ENCODE measurements around the gene SNRPE. TPM values are rescaled to one million over a fixed set of nuclear protein-coding genes. Genes with fewer than 3 reads are reported as not detected.

The SNRPE gene
- total RNA-seq, 1 donor from 2014 or later = 76.4 TPM

DNA sequence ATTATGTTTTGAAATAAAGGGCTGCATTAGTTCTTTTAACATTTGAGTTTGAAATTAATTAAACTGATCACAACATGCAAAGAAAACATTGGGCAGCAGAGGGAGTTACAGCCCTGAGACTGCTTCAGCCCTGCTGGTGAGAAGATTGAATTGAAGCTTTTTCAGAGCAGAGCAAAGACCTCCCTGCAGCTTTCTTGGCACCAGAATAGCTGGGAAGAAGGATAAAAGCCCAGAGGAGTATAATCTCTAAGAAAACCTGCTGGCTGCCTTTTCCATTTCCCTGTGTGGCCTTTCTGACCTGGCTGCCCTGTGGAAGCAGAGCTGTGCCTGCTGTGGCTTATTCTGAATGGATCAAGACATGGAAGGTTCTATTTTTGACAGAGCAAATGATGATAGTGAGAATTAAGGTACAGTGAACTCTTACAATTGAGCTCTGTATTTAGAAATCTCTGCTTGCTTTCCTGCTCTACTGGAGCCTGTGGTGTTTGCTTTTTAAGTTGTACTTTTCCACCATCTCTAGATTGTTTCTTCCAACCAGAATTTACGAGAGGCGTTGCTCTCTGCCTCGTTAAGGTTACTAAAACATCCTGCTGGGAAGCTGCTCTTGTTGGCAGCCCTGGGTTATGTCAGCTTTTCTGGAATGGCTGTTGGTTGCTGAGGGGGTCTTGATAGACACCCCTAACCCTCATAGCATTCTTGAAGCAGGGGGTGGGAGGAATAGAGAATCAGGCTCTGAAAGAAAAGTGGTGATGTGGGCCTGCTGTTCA lies 9.9 kb downstream of the SNRPE start:
- no peak for DNase-seq (ENCODE audit: low spot score)
- intact Hi-C loops (cut with DNase I) = no loop called here

DNA sequence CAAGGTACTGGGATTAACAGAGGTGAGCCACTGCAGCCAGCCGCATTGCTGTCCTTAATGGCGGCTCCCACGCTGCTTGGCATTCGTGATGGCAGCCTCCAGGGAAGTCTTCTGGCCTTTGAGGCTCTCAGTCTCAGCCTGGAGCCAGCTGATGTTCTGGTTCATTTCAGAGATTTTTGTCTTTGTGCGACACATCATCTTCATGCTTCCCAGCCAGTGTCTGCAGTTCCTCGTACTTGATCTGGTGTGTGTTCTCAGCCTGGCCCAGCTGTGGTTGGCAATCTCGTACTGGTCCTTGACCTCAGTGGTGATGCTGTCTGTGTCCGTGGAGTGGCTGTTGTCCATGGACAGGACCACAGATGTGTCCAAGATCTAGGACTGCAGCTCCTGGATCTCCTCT lies 11.7 kb downstream of the SNRPE start:
- no peak for DNase-seq (ENCODE audit: low spot score)
- ATAC-seq = no peak
- intact Hi-C loops (cut with DNase I) = loop anchor here (2.0 kb wide), 1 partner anchor 252 kb away; no protein-coding TSS in a partner anchor

More for the DNA sequence above, 9.9 kb downstream of the SNRPE start:
- ATAC-seq = peak; percentile 96

DNA sequence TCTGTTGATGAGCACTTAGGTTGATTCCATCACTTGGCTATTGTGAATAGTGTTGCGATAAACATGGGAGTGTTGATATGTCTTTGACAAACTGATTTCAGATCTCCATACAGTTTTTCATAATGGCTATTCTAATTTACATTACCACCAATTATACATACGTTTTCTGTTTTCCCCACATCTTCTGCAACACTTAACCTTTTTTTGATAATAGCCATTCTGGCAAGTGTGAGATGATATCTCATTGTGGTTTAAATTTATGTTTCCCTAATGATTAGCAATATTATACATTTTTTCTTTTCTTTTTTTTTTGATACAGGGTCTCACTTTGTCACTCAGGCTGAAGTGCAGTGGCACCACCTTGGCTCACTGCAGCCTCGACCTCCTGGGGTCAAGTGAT lies 17.0 kb downstream of the SNRPE start:
- no peak for DNase-seq (ENCODE audit: low spot score)
- intact Hi-C loops (cut with DNase I) = no loop called here
- ATAC-seq = no peak

DNA sequence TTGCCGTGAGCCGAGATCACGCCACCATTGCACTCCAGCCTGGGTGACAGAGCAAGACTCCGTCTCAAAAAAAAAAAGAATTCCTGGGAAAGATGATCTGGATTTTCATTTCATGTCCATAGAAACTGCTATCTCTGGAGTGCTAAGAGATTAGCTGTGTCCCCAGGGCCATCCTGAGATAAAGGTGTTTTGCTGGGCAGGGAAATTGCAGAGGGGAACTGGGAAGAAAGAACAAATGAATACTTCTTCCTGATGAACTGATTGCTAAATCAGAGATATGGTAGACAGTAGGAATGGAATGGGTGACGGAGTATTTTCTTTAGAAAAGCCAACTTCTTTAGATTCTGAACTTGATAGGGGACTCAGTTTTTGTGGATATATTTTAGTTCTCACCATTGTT lies 19.2 kb downstream of the SNRPE start:
- intact Hi-C loops (cut with DNase I) = no loop called here
- ATAC-seq = no peak
- no peak for DNase-seq (ENCODE audit: low spot score)

DNA sequence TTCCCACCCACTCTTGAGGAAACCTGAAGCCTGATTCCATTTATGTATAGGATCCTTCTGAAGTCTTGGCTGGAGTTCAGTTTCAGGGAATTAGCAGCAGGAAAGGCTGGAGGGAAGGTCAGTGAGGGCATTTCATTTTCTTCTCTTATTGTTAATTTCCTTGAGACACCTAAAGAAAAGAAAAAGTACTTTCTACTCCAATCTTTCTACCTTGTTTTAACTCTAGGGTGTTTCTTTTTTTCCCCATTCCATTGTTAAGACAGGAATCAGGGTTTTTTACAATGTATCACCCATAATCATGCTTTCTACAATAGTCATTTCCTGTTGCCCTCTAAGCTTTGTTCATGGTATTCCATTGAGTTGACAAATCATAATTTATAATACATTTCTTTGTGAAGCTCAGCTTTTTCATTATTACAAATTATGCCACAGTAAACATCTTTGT lies 27.4 kb downstream of the SNRPE start:
- DNase-seq (ENCODE audit: low spot score) (no peak), ATAC-seq (no peak)
- intact Hi-C loops (cut with DNase I) = no loop called here

DNA sequence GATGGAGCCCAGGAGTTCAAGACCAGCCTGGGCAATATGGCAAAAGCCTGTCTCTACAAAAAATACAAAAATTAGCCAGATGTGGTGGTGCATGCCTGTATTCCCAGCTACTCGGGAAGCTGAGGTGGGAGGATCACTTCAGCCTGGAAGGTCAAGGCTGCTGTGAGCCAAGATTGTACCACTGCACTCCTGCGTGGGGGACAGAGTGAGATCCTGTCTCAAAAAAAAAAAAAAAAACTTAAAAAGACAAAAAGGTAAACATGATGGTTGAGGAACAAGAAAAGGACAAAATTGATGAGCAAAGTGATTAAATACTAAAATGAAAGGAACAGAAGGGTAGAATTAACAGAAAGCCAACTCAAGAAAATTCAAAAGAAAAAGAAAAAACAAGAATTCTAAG lies 30.6 kb downstream of the SNRPE start:
- intact Hi-C loops (cut with DNase I) = no loop called here
- ATAC-seq = no peak
- DNase-seq (ENCODE audit: low spot score) = no peak

DNA sequence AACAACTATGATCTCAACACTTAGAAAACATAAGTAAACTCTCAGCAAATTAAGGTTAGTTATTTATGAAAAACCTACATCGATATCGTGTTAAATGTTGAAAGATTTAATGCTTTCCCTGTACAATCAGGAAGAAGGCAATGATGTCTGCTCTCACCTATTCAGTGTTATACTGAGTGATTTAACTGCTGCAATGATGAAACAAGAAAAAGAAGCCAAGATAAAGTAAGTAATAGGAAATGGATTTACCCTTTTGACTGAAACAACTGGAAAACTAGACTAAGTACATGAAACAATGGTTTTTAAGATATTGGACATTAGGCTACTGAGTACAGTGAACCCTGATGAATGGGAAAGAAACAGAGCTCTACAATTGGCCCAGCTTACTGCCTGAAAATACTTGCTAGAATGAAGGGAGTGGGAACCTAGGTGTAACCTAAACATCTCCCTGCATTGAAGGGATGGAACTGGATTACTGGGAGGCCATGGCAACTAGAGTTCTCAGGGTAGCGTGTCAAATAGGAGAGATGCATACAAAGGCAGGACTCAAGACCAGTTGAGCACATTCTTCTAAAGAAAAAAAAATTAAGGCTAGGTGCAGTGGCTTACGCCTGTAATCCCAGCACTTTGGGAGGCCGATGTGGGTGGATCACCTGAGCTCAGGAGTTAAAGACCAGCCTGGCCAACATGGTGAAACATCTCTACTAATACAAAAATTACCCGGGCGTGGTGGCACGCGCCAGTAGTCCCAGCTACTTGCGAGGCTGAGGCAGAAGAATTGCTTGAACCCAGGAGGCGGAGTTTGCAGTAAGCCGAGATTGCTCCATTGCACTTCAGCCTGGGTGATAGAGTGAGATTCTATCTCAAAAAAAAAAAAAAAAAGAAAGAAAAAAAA lies 37.3 kb downstream of the SNRPE start:
- DNase-seq (ENCODE audit: low spot score) = no peak
- no peak for ATAC-seq
- intact Hi-C loops (cut with DNase I) = no loop called here

DNA sequence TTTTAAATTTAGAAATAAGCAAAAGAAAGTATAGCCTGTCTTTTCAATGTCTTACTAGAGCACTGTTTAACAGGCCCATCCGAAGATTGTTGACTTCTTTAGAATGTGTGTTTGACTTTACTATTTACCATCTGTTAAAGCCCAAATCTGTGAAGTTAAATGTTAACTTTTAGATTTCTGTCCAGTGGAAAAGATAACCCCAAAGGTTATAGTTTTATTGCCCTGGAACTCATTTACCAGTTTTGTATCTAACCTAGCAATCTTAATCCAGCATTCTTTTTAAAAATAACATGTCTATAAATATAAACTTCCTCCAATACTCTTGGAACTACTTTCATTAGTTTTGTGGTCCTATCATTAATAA lies 37.9 kb downstream of the SNRPE start:
- ATAC-seq (no peak), DNase-seq (ENCODE audit: low spot score) (no peak)
- intact Hi-C loops (cut with DNase I) = no loop called here

DNA sequence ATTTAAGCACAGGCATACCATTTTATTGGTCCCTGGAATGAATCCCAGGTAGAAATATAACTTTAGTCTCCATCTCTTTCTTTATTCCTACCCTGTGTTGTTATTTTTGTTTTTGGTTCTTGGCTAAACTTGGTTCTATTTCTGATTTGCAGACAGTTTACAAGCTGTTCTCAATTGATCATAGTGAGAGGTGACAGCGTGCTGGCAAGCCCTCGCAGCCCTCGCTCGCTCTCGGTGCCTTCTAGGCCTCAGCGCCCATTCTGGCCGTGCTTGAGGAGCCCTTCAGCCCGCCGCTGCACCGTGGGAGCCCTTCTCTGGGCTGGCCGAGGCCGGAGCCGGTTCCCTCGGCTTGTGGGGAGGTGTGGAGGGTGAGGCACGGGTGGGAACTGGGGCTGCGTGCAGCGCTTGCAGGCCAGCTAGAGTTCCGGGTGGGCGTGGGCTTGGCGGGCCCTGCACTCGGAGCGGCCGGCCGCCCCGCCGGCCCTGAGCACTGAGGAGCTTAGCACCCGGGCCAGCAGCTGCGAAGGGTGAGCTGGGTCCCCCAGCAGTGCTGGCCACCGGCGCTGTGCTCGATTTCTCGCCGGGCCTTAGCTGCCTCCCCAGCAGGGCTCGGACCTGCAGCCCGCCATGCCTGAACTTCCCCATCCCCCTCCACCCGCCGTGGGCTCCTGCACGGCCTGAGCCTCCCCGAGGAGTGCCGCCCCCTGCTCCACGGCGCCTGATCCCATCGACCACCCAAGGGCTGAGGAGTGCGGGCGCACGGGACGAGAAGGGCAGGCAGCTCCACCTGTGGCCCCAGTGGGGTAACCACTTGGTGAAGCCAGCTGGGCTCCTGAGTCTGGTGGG lies 38.7 kb downstream of the SNRPE start:
- no peak for ATAC-seq
- intact Hi-C loops (cut with DNase I) = no loop called here
- no peak for DNase-seq (ENCODE audit: low spot score)

DNA sequence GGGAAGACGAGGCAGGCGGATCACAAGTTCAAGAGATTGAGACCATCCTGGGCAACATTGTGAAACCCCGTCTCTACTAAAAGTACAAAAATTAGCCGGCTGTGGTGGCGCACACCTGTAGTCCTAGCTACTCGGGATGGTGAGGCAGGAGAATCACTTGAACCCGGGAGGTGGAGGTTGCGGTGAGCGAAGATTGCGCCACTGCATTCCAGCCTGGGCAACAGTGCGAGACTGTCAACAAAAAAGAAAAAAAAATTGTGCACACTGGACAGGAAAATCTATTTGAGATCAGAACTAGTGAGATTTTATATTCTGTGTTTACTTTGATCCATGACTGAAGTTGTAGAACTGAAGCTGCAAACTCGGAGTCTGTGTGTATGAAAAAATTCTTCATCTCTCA lies 40.2 kb downstream of the SNRPE start:
- DNase-seq (ENCODE audit: low spot score) = no peak
- intact Hi-C loops (cut with DNase I) = no loop called here
- no peak for ATAC-seq

DNA sequence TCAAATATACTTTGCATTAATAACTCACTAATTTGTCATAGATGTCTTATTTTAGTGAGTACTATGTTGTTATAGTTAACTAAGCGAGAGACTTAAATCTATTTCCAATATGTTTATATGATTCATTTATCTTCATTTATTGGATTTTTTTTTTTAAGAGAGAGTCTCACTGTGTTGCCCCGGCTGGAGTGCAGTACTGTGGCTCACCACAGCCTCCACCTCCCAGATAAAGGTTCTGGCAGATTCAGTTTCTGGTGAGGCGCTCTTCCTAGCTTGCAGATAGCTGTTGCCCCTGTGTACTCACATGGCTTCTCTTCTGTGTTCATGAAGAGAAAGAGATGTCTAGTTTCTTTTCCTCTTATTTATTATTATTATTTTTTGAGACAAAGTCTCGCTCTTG lies 43.9 kb downstream of the SNRPE start:
- DNase-seq (ENCODE audit: low spot score) = no peak
- ATAC-seq = no peak
- intact Hi-C loops (cut with DNase I) = no loop called here

DNA sequence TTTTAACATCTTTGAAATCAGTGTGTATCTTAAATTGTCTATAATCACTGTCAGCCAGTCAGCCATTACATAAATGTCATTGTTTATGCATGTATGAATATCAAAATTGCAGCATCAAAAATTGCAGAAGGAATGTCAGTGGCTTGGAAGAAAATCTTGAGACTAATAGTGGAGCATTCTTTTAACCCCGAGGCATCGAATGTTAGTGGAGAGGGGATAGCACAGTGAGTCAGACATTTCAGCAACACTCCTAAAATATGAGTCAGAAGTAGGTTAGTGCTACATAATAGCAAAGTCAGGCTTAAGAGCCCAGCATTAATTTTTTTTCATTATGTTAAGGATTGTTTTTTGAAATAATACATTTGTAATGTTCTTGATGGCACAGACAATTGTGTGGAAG lies 45.5 kb downstream of the SNRPE start:
- no peak for ATAC-seq
- no peak for DNase-seq (ENCODE audit: low spot score)
- intact Hi-C loops (cut with DNase I) = no loop called here

DNA sequence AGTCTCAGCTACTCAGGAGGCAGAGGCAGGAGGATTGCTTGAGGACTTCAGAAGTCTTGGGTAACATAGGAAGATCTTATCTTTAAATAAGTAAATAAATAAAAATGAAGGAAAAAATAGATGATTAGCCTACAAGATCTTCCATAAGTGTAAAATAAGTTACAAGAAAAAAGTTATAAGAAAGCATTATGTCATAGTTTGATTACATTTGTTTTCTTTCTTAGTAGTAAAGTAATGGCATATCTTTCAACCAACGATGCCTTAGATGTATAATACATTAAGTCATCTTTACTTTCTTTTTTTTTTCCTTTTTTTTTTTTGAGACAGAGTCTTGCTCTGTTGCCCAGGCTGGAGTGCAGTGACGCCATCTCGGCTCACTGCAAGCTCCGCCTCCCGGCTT lies 46.5 kb downstream of the SNRPE start:
- ATAC-seq = no peak
- intact Hi-C loops (cut with DNase I) = no loop called here
- DNase-seq (ENCODE audit: low spot score) = no peak

DNA sequence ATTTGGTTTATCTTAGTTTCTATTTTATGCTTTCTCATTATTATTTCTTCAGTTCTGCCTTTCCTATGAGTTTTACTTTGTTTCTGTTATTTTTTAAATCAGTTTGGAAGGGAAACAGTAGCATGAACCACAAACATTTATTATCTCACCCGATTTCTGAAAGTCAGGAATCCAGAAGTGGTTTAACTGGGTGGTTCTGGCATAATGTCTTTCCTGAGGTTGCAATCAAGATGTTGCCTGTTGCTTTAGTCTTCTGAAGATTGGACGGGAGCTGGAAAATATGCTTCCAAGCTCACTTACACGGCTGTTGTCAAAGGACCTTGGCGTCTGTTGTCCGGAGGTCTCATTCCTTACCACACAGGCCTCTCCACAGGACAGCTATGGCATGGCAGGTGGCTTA lies 50.4 kb downstream of the SNRPE start:
- ATAC-seq = no peak
- intact Hi-C loops (cut with DNase I) = no loop called here
- no peak for DNase-seq (ENCODE audit: low spot score)

DNA sequence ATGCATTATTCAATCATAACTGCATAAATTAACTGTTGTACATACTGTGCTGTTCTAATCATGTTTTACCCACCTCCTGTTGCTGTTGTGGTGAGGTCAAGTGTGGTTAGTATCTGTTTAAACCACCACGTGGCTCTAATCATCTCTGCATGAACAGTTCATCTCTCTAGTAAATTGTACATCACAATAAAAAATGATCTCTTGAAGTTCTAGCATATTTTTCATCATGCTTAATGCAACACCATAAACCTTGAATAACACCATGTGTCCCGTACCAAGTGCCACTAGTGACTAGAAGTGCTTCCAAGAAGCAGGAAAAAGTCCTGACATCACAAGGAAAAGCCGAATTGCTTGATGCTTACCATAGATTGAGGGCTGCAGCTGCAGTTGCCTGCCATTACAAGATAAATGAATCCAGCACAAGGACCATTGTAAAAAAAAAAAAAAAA lies 51.7 kb downstream of the SNRPE start:
- ATAC-seq (no peak), DNase-seq (ENCODE audit: low spot score) (no peak)
- intact Hi-C loops (cut with DNase I) = no loop called here

DNA sequence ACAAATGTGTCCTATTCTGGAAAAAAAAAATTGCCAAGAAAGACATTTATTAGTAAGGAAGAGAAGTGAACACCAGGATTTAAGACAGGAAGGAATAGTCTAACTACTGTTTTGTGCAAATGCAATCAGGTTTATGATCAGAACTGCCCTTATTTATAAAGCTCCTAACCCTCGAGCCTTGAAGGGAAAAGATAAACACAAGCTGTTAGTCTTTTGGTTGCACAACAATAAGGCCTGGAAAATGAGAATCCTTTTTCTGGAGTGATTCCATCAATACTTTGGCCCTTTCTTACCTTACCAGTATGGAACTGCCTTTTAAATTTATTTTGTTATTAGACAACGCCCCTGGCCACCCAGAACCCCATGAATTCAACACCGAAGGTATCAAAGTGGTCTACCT lies 52.9 kb downstream of the SNRPE start:
- ATAC-seq (no peak), DNase-seq (ENCODE audit: low spot score) (no peak)
- intact Hi-C loops (cut with DNase I) = no loop called here

DNA sequence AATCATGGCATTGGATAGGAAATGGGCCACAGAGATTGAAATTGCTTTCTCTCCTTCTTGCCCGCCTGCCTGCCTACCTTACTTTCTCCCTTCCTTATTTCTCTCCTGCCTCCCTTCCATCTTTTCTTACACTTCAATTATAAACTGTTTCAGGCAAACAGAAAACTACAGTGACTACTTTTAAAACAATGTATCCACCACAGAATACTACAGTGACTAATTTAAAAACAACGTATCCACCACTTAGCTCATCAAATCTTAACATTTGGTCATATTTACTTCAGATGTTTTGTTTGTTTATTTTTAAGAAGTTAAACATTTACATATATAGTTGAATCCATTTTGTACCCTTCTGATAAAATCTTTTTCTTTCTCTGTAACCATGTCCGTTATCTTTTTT lies 54.4 kb downstream of the SNRPE start:
- intact Hi-C loops (cut with DNase I) = no loop called here
- DNase-seq (ENCODE audit: low spot score) (no peak), ATAC-seq (no peak)

DNA sequence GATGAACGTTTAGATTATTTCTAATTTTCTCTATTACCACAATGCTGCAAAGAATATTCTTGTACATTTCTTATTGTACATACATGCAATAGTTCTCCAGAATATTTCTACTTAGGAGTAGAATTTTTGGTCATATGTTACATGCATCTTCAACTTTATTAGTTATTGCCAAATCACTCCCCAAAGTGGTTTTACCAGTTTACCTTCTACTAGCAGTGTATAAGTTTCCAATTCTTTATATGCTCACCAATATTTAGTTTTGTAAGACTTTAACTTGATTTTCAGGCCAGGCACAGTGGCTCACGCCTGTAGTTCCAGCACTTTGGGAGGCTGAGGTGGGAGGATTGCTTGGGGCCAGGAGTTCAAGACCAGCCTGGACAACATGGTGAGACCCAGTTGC lies 55.4 kb downstream of the SNRPE start:
- intact Hi-C loops (cut with DNase I) = no loop called here
- ATAC-seq = no peak
- no peak for DNase-seq (ENCODE audit: low spot score)
